Cardiac fibroblast (primary cell): ENCODE data around the gene ARL16.

ENCODE experiments used
- DNase-seq, 2 donors: peaks; one replicate each; pipeline versions ENCODE4 v3.0.0 to v3.0.0-alpha.2; 2010; ENCODE audit warnings: low read depth in 2 of 2
- H3K4me3 ChIP-seq, 2 donors: replicated peaks in 1 of 2; 1 replicate in 1 of 2; 2 replicates in 1 of 2; pipeline ENCODE4 v1.5.1; 2011; ENCODE audit warnings: low read depth in 2 of 2, low read length in 2 of 2, mild to moderate bottlenecking in 2 of 2, moderate library complexity in 1 of 2
- CTCF ChIP-seq: IDR thresholded peaks from one replicate; pipeline ENCODE4 v1.5.1; 2011; ENCODE audit warnings: low read depth, mild to moderate bottlenecking, low read length, inconsistent platforms

Gene ARL16

GRCh38 chr17:81706757-81707624 is 23.4 kb upstream of the ARL16 start:
- H3K4me3 ChIP-seq, result no peak overlapping the region
- DNase-seq, result no peak
- no peak for TF ChIP-seq CTCF

- H3K4me3 ChIP-seq, result no peak overlapping the region
- no peak for DNase-seq
- TF ChIP-seq CTCF, result no peak
These were observed 22.6 kb upstream of the ARL16 start for GRCh38 chr17:81706232-81706611.

- no peak for DNase-seq
- no peak overlapping the region for H3K4me3 ChIP-seq
- no peak for TF ChIP-seq CTCF
These were observed 22.1 kb upstream of the ARL16 start for GRCh38 chr17:81705518-81706231.

GRCh38 chr17:81703747-81704654 is 20.4 kb upstream of the ARL16 start:
- DNase-seq, result no peak
- TF ChIP-seq CTCF, result no peak
- peak overlapping the region; percentile 71 to 85 for H3K4me3 ChIP-seq

- no peak for TF ChIP-seq CTCF
- peak within 1 kb of the TSS; percentile 71 to 85 for H3K4me3 ChIP-seq
- peak; percentile 93 to 94 for DNase-seq
These were observed 19.5 kb upstream of the ARL16 start, which contains the start of gene MRPL12 for GRCh38 chr17:81702934-81703746. MRPL12 (plus strand) TSS chr17:81703367; CDS start chr17:81703502, 135 bp downstream.
